T-helper 22 cell (primary cell): ENCODE data around the gene KIAA0930.

Experiments
- DNase-seq: peaks from one replicate; pipeline ENCODE4 v3.0.0-alpha.2; 2020; ENCODE audit warnings: low read depth

KIAA0930 gene

DNA sequence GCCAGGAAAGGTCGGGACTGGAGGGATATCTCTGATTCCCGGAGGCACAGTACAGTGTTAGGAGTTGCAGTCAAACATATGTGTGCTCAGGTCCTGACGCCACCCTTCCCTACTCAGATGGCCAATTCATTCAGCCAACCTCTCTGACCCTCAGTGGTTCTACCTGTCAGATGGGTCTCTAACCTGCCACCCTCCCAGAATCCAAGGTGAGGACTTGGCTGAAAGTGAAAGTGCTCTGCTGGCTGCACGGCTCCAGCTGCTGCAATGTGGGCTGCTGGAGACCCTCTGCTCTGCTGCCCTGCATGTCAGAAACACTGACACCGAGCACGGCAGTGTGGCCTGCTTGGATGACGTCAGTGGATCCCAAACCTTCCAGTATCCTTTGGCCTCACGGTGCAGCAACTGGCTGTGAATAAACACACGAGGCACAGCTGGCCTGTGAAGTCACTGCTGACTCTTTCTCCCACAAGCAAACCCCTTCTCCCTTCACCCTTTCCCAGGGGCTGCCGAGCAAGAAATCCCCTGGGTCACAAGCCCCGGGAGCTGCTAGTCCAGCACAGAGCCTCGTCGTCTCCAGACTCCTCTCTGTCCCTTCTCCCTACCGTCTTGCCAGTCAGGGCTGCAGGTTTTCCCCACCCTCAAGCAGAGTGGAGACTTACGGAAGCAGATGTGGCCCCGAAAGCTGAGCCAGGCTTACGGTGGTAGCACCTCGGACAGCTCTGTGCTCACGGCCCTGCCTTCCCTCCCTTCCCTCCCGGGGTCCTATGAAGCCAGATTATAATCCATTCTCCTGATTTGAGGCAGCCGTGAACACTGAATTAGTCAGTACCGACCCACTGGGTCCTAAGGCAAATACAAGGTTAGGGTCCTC lies 24.3 kb downstream of the KIAA0930 start:
- no peak for DNase-seq

DNA sequence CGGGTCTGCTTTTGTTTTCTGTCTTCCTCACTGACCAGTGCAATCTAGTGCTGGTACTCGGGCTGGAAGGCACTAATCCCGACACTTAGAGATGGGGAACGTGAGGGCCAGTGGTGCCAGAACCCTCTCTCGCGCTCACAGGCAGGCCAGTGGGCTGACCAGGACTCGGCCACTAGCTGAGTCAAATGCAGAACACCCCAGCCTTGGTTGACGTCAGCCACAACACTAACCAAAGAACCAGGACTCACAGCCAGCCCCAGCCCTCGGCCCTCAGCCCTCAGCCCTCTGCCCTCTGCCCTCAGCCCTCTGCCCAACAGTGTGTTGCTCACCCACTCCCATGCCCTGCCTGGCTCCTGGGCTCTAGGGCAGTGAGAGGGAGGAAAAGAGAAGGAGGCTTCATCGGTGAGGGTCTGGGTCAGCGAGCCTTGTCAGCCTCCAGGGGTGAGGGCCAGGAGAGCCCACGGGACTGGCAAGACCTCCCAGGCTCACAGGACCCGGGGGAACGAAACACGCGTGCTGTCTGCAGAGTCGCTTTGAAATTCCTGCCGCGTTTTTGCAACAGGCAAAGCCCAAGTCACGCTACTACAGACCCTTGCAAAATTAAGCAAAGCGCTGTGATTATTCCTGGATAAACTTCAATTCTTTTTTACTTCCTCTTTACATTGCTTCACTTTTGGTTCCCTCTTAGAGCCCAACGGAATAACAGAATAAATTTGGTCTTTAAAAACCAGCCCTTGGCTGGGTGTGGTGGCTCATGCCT lies 27.5 kb downstream of the KIAA0930 start:
- DNase-seq: no peak

DNA sequence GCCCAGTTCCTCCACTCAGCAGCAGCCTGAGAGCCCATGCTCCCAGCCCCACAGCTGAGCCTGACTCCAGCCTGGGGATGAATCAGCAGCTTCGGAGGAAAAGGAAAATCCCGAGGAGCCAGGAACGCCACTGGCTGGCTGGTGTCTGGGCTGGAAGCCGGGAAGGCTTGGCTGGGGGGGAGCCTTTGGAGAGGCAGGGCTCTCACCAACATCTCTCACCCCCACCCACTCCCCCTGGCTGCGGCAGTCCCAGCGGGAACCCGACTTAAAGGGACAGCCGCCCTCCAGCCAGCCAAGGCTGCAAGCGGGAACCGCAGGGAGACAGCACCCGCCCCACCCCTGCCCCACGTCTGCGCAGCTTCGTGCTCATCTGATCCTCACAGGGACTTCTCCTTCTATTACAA lies 28.4 kb downstream of the KIAA0930 start:
- no peak for DNase-seq

DNA sequence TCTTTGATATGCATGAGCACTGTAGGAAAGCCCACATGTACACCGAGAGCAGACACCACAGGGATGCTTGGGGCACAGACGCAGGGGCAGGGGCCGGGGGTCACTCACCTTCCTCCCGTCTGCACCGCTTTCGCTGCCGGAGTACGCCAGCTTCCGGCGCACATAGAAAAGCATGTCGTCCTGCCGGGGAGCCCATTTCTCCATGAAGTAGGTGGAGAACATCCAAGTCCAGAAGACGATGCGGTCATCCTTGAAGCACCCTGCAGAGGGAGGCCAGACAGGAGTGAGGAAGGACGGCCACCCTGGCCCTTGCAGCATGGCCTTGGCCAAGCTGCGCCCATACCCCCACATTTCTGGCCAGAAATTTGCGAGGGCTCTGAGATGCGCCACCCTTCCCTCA lies 28.8 kb downstream of the KIAA0930 start:
- no peak for DNase-seq

DNA sequence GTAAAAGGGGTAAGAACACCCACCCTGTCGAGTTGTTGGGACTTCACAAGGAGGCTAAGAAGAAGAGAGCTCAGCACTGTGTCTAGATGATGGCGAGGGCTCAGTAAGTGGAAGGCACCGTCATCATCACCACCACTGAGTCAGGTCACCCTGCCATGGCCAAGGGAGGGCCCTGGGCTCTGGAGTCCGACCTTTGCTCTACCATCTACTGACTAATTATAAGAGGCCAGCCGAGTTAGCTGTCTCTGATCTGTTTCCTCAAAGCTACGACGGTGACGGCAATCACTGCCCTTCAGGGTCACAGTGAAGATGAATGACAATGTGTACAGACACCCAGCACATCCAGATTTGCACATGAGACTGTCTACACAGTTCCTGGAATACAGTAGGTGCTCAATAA lies 29.3 kb downstream of the KIAA0930 start:
- DNase-seq: no peak

DNA sequence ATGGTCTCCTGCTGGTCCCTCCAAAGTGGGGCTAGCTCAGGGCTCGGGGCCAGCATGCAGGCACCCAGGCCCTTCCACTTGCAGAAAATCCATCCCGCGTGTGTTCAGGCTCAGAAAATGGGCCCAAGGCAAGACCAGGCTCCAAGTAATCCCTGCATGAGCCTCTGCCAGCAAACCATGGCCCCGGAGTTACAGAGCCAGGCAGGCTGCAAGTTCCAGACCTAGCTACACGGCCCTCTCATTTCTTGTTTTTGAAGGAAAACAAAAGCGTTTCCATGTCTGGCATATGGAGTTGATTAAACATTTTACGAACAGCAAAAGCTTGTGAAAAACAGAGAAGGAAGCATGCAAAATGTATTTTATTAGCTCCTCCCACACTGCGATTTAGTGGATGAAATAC lies 29.7 kb downstream of the KIAA0930 start:
- no peak for DNase-seq

DNA sequence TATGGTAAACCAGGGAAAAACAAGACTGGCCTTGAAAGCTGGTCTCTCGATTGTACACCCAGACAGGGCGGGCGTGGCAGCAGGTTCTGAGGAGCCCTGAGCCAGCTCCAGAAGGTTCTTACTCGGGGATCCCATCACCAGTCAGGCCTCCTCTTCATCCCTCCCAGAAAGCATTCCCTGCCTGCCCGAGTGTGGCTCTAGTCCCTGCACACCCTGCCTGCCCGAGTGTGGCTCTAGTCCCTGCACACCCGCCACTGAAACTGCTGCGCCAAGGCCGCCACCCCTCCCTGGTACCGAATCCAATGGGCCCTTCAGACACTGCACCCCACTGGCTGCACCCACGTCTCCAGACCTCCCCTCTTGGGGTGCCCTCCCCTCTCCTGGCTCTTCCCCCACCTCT lies 30.1 kb downstream of the KIAA0930 start:
- DNase-seq: no peak

DNA sequence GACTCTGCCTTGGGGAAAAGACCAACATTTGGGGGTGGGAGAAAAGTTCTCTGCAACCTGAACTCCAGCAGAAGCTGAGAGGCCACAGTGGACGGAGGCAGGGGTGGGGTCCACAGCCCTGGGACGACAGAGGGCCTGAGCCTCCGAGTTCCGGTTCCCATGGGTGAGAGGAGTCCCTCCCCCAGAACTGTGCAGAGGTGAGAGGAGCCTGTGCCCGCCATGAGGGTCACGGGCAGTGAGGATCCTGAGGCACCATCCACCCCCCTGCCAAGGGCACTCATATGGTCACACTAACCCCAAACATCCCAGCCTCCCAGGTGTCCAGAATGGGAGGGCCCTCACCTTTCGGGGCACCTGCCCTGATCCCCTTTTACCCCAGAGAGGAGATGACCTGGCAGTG lies 30.5 kb downstream of the KIAA0930 start:
- no peak for DNase-seq

DNA sequence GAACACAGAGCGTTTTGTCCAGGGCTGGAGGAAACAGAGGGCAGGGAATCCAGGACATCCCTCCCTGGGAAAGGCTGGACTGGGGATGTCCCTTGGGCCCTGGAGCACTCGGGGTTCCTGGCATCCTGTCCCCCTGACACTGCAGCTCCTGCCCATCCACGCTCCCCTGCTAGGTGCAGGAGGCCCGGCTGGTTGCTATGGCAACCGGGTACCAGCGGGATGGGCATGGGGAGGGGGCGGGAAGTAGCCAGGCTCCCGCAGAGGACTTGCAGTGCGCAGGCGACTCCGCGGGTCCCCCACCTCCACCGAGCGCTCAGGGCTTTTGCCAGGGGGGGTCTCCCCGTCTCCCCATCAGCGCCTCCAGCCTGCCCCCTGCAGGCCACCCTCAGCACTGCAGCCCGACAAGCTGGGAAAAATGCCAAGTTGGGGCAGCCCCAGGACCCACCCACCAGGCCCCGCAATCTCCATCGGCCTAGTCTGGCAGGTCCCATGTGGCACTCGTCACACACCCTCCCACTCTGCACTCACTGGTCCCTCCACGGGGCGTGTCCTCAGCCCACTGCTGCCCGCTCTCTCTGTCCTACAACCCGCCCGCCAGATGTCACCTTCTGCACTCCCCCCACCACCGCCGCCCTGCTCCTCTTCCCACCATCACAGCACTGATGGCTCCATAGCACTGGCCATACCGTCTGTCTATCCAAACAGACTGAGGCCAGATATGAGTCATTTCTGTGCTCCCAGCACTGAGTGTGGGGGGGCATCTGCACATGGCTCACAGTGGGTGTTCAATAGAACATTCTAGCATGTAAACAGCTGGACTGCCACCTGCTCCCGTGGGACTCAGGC lies 31.5 kb downstream of the KIAA0930 start:
- no peak for DNase-seq

DNA sequence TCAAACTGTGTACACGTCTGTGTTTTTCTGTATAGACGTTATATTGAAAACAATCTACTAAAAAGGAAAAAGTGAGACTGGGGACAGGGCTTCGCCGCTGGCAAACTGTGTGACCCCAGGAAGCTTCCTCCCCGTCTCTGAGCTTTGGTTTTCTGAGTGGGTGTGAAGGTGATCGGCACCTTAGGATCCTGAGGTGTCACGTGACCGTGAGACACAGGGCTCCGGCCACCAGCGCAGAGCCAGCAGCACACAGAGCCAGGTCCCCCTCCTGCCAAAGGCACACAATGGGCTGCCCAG lies 32.0 kb downstream of the KIAA0930 start:
- no peak for DNase-seq

DNA sequence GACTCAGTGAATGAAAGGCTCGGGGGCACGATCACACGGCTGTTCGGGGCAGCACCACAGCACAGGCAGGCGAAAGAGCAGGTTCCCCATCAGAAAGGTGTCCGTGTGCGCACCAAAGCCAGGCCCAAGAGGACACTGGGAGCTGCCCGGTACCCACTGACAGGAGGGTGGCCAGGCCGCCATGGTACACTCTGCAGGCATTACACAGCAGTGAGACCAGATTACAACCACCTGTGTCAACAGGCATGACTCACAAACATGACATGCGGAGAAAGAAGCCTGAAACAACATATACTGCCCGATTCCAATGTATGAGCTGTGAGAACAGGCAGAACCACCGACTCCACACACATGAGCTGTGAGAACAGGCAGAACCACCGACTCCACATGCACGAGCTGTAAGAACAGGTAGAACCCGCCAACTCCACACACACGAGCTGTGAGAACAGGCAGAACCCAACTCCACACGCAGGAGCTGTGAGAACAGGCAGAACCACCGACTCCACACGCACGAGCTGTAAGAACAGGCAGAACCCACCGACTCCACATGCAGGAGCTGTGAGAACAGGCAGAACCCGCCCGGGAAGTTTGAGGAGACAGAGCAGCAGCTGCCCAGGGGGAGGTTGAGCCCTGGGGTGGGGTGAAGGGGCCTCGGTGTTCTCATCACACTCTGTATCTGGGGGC lies 32.6 kb downstream of the KIAA0930 start:
- no peak for DNase-seq

DNA sequence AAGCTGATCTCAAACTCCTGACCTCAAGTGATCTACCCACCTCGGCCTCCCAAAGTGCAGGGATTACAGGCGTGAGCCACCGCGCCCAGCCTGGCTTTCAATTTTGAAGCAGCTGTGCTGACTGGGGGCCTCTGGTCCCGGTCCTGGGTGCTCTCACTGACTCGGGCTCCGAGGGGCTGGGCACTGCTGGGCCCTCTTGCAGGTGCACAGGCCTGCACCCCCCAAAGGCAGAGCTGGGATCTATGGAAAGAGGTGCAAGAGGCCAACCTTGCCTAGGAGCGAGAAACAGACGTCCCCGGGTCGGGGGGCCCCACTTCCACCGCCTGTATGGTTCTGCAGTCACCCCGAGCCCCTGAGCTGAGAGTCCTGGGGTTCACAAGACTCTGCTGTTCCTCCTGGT lies 33.2 kb downstream of the KIAA0930 start:
- DNase-seq: no peak

DNA sequence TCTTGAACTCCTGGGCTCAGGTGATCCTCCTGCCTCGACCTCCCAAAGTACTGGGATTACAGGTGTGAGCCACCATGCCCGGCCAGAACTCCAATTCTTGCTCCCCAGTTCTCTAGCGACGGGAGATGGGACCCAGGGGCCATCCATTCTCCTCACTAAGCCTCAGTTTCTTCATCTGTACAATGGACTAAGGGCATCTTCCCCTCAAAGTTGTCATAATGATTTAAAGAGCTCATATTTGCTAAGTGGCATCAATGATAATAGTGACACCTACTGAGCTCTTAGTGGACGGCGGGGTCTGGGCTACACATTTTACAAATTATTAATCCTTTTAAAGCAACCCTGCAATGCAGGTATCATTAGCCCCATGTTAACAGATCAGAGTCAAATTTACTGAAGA lies 34.5 kb downstream of the KIAA0930 start:
- no peak for DNase-seq

DNA sequence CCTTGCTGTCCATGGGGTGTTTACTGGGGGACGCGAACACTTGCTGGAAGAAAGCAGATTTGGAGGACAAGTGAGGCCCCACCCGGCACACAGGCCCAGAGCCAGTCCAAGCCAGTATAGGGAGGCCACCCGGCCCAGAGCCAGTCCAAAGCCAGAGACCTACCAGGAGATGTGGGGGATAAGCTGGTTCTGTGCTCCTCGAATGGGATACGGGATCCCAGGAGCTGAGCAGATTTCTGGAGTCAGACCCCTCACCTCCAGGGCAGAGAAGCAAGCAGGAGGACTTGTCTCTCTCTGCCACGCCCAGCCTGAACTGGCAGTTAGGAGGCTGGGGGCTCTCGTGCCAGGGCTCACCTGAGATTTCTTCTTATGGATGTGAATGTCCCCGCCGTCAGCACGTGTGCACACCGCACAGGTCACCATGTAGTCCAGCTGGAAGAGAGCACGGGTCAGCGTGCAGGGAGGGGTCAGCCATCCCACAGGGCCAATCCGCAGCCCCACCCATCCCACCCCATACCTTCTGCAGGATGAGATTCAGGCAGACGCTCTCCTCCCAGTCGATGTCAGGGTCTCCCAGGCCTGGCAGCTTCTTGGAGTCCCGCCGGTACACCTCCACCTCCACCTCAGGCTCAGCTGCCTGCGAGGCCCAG lies 35.3 kb downstream of the KIAA0930 start:
- no peak for DNase-seq

DNA sequence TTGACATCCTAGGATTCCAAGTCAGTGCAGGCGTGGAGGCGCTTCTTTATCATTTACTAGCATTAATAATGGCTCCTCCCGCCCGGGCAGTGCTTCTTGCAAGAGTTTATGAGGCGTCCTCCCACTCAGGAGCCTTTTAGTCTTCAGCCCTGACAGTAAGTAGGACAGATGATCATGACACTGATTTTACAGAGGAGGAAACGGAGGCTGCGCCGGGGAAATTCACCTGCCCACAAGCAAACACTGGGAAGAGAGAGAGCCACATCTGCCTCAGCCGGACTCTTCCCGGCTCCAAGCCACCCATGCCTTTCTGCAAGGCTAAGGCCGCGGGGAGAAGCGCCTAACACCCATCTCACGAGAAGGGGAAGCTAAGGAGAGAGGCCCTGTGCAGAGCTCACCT lies 35.9 kb downstream of the KIAA0930 start:
- DNase-seq: no peak

DNA sequence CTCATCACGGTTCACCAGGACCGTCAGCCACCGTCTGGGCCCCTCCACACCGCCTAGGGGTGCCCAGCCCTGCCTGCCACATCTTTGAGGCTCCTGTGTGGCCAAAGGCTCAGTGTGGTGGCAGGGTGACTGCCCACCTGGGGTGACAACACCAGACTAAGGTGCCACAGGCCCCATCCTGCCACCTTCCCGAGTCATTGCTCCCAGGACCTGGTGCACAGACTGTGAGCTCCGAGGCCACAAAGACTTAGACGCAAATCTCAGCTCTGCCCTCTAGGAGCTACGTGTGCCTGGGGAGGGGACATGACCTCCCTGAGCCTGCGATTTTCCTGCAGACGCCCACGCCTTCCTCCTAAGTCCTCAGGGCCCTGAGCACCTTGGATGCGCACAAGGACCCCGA lies 36.5 kb downstream of the KIAA0930 start:
- DNase-seq: no peak

DNA sequence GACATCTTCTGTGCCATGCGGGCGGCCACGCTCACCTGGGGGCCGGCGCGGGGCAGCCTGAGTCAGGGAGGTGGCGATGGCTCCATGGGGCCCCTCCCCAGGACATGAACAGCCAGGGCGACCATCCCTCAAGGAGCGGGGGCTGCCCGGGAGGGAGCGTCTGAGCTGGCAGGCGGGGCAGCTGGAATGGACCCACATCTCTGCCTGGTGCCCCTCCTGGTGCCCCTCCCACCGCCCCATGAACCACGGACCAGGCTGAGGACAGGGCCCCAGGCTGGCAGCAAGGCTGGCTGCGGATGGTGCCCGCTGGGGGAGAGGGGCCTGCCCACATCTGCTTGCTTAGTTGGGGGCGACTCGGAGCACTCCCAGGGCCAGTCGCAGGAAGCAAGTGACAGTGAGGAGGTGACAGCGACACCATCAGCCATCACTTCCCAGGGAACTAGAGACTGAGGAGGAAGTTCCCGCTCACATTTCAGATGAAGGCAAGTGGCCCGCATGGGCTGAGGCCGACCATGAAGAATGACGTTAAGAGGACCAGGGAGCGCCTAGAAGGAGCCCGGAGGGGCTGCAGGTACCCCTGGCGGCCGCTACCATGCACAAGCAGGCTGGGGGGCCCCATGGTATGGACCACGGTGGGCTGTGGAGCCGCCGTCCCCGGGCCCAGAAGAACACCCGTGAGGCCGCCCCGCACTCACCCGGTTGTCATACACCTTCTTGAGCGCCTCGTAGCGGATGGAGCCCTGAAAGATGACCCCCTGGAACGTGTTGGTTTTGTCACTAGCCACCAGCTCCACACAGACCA lies 37.3 kb downstream of the KIAA0930 start:
- no peak for DNase-seq

DNA sequence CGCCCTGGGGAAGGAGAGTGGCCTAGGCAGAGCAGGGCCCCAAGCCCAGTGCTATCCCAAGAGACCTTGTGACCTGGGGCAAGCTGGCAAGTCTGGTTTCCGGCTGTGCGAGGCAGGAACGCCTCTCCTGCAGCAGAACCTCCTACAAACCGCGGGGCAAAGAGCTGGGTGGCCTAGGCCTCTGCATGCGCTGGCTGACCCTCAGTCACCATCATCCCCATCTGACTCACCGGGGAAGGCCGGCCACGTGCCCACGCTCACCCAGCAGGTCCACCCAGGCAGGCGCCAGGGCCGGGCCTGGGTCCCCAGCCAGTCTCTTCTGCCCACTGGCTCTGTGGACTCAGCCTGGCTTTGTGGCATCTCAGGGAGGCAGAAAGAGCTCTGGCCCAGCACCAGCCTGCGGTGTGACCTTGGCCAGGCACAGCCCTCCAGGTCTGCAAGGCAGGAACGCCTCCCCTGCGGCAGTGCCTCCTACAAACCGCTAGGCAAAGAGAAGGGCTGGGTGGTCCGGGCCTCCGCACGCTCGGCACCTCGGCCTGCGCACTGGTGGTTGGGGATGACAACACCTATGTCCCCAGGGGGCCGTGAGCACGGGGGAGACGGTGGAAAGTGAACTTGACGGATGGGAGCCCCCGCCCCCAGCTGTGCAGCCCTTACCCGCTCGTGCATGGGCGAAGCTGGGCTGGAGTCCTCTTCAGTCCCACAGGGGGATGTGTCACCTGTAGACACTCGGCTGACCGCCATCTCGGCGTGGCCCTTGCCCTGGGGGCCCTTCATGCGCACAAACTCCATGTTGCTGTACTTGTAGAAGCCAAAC lies 38.2 kb downstream of the KIAA0930 start:
- no peak for DNase-seq

DNA sequence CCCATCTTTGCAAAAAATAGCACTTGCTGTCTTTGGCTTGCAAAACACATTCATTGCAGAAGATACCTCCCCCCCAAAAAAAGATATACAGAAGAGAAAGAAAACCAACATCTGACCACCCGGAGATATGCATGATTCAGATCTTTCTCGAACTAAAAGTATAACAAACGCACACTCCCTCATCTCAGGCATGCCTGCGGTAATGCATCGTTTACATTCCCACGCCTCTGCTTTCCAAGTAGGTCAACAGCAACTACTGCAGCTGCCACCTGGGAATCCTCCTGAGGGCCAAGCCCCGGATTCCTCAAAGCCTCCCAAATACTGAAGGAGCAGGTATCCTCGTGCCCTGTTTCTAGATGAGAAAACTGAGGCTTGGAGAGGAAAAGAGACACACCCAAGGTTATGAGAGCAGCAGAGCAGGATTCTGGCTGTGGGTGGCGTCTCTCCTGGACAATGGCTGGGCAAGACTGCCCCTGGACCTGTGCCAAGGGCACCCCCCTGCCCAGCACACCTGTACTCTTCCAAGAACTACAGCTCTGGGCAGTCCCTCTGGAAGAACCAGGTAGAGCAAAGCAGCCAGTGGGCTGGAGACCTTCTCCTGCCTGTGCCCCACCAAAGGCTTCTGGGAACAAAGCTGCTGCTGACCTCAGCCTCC lies 38.9 kb downstream of the KIAA0930 start:
- DNase-seq: no peak
